IPS-15b (cell line): ENCODE results near the gene NOTCH4.
"Not testable (repeated sequence)": the region's sequence is repeated elsewhere in the genome, so short reads cannot be mapped to it uniquely, and the experiment has no call there.

Source experiments
- H3K27me3 ChIP-seq: one replicate; pipeline ENCODE4 v1.6.1; 2013; ENCODE audit warnings: low read length; ENCODE audit not compliant: control insufficient read depth, insufficient read depth
- H3K36me3 ChIP-seq: one replicate; pipeline ENCODE4 v1.6.1; 2013; ENCODE audit warnings: low read length; ENCODE audit not compliant: control insufficient read depth, insufficient read depth
- H3K4me1 ChIP-seq: one replicate; pipeline ENCODE4 v1.6.1; 2013; ENCODE audit warnings: mild to moderate bottlenecking, low read length; ENCODE audit not compliant: control insufficient read depth, insufficient read depth
- H3K4me3 ChIP-seq: one replicate; pipeline ENCODE4 v1.5.1; 2013; ENCODE audit warnings: low read depth, low read length
- H3K9ac ChIP-seq: one replicate; pipeline ENCODE4 v1.6.1; 2013; ENCODE audit warnings: low read depth, mild to moderate bottlenecking, low read length
- H3K9me3 ChIP-seq: one replicate; pipeline ENCODE4 v1.6.1; 2013; ENCODE audit warnings: mild to moderate bottlenecking, low read length; ENCODE audit not compliant: control insufficient read depth, insufficient read depth

NOTCH4 gene

DNA sequence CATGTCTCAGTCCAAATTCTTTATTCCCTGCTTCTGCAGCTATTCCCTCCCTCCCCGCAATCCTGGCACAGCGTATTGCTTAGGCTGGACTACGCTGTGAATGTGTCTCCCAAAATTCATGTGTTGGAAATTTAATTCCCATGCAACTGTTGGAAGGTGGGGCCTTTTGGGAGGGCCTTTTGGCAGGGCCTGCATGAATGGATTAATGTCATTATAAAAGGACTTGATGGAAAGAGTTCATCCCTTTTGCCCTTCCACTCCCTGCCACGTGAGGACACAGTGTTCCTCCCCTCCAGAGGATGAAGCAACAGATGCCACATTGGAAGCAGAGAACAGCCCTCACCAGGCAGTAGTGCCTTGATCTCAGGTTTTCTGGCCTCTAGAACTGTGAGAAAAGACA, 20.4 kb upstream of the NOTCH4 start:
- H3K27me3 ChIP-seq, result no peaks in the 10 kb centered on the region
- no peaks in the 10 kb centered on the region for H3K36me3 ChIP-seq
- H3K4me3 ChIP-seq, result no peak overlapping the region
- no peak overlapping the region for H3K9ac ChIP-seq
- no peaks in the 10 kb centered on the region for H3K9me3 ChIP-seq
- no peaks in the 10 kb centered on the region for H3K4me1 ChIP-seq

DNA sequence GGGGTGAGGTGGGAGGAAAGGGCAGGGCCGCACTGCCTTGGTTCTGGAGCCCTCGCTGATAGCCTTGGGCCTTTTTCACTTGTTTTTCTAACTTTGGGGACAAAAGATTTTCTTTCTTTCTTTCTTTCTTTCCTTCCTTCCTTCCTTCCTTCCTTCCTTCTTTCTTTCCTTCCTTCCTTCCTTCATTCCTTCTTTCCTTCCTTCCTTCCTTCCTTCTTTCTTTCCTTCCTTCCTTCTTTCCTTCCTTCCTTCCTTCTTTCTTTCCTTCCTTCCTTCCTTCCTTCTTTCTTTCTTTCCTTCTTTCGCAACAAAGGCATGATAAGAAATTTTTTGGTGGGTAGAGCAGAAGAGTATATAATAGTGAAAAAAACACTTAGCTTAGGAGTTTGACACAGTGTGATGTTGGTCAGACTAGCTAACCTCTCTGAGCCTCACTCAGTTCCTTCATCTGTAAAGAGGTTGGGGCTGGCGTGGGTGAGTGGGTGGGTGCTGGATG, 18.5 kb upstream of the NOTCH4 start:
- not testable (repeated sequence) for H3K9ac ChIP-seq, H3K27me3 ChIP-seq

DNA sequence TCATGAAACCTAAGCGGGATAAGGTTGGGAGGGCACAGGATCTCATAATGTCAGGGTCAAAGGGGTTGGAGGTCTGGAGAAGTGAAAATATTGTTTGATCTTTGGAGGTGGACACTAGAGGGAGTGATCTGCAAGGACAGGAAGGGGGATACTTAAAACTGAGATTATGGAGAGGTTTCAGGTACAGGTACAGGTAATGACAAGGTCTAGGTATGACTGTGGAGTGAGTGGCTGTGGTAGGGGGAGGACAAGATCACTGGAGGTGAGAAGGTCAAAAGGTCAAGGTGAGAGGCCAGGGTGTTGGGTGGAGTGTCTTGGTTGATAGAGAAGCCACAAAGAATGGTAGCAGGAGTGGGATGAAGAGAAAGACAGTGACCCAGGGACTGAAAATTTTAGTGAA, 16.8 kb upstream of the NOTCH4 start:
- Histone ChIP-seq H3K9me3 (no peaks in the 10 kb centered on the region), H3K36me3 (no peaks in the 10 kb centered on the region), H3K4me1 (no peaks in the 10 kb centered on the region), H3K4me3 (no peak overlapping the region), H3K9ac (no peak overlapping the region), H3K27me3 (no peaks in the 10 kb centered on the region)

More for the DNA sequence above, 18.5 kb upstream of the NOTCH4 start:
- not testable (repeated sequence) for H3K36me3 ChIP-seq, H3K4me1 ChIP-seq, H3K9me3 ChIP-seq, H3K4me3 ChIP-seq

DNA sequence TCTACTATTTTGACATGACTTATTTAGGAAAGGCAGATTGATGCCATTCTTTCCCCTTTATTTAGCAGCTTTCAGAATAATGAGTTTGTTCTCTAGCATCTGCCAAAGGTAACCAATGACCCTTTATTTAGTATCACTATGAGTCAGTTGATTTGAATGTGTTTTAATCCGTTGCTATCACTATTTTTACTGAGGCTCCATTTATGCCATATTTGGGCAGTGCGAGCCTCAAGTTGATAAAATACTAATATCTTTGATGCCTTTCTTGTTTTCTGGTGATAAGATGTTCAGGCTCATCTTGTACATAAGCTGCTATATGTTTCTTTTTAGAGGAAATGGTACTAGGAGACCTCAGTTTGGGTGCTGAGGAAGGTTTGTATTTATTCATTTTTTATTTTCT, 15.6 kb upstream of the NOTCH4 start:
- Histone ChIP-seq H3K36me3 (no peaks in the 10 kb centered on the region), H3K9me3 (no peaks in the 10 kb centered on the region), H3K9ac (no peak overlapping the region), H3K4me1 (no peaks in the 10 kb centered on the region), H3K4me3 (no peak overlapping the region), H3K27me3 (no peaks in the 10 kb centered on the region)

DNA sequence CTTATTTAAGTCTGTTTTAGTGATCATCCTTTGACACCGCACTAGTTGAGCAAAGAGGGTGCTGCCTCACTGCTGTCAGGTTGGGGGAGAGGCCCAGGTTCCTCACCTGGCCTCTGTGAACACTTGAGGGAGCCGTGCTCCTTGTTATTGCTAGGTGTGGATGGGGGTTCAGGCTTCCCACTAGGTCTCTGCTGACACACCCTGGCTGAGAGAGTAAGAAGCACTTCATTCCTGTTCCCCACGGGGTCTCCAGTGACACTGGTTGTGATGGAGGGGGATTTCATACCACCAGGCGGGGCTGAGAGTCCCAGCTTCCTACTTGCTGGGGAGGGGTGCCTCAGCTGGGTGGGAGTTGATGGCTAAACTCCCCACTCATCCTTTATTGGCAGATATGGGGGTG, 11.1 kb upstream of the NOTCH4 start:
- H3K9me3 ChIP-seq, result no peaks in the 10 kb centered on the region
- no peak overlapping the region for H3K9ac ChIP-seq
- H3K27me3 ChIP-seq, result no peaks in the 10 kb centered on the region
- no peaks in the 10 kb centered on the region for H3K4me1 ChIP-seq
- H3K36me3 ChIP-seq, result no peaks in the 10 kb centered on the region
- no peak overlapping the region for H3K4me3 ChIP-seq

DNA sequence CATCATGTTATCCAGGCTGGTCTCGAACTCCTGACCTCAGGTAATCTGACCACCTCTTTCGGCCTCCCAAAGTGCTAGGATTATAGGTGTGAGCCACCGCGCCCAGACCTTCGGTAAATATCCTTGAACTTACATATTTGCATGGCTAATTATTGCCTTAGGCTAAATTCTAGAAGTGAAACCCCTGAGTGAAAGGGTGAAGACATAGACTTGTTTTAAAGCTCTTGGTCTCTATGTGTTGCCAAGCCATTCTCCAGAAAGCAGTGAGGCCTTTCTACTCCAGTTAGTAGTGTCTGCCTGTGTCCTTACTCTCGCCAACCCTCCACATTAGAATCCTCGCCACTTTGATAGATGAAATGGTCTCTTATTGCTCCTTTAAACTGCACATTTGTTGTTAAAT, 2.6 kb upstream of the NOTCH4 start:
- no peak overlapping the region for H3K4me3 ChIP-seq
- no peaks in the 10 kb centered on the region for H3K9me3 ChIP-seq
- no peaks in the 10 kb centered on the region for H3K4me1 ChIP-seq
- no peaks in the 10 kb centered on the region for H3K27me3 ChIP-seq
- no peak overlapping the region for H3K9ac ChIP-seq
- H3K36me3 ChIP-seq, result no peaks in the 10 kb centered on the region

DNA sequence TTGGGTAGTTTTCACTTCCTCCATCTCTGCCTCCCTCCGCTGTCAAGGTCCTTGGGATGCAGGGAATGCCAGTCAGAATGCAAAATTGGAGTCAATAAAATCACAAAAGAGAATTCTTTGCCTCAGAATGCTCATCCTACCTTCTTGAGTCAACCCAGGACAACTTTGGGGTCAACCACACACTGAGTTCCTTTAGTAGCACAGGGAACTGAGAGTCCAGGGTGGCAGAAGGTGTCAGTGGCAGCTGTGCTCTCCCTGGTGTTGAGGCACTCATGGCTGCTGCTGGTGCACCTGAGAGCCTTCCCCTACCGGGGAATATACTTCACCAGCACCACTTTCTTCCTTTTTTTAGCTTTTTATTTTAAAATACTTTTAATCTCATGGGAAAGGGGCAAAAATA, 829 bp upstream of the NOTCH4 start:
- Histone ChIP-seq H3K27me3 (no peaks in the 10 kb centered on the region), H3K4me1 (no peaks in the 10 kb centered on the region), H3K9ac (no peak overlapping the region), H3K9me3 (no peaks in the 10 kb centered on the region), H3K36me3 (no peaks in the 10 kb centered on the region), H3K4me3 (no peak overlapping the region)

DNA sequence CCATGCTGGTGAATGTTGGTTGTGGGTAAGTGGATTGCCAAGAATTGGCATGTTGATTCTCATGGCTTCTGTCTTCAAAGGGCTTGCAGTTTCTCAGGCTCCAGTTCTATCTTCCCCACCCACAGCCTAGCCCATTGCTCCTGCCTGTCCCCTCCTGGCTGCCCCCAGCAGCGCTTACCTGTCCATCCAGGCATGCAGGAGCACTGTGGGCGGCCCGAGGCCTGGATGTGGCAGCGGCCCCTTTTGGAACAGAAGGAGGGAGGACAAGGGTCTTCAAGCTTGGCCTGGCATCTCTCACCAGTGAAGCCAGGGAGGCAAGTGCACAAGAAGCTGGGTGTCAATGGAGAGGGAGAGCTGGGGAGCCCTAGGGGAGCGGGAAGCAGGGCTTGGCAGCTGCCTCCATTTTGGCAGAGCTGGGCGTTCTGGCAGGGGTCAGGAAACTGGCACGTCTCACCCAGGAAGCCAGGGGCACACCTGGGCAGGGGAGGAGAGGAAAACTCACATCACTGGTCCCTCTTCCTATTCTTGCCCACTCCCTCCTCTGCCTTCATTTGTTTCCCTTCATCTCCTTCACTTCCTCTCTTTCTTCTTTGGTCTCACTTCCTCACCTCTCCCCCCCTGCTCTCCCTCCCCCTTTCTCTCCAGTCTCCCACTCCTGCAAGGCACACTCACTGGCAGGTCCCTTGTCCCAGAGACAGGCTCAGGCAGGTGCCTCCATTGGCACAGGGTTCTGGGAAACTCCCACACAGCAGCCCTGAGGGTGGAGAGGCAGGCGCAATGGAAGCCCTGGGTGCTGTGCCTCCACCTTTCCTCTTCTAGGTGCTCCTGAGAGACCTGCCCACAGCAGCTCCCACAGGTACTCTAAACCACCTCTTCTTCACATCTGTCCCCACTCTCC, 1.3 kb downstream of the NOTCH4 start:
- H3K4me3 ChIP-seq, result no peak overlapping the region
- H3K4me1 ChIP-seq, result no peaks in the 10 kb centered on the region
- H3K9me3 ChIP-seq, result no peaks in the 10 kb centered on the region
- no peak overlapping the region for H3K9ac ChIP-seq
- no peaks in the 10 kb centered on the region for H3K36me3 ChIP-seq
- no peaks in the 10 kb centered on the region for H3K27me3 ChIP-seq

DNA sequence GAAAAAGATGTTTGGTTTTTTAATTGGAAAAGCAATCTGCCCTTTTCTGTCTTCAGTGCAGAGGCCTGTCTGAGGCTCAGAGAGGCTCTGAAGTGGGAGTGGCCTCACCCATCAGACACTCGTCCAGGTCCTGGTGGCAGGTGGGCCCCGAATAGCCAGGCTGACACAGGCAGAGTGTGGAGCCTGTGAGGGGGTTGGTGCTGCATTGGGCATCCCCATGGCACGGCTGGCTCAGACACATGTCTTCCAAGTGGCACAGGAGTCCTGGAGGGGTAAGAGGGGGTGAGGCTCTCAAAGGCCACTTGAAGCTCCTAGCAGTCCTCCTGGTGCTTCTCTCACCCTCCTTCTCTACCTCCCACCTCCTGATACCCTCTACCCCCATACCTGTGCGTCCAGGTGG, 3.8 kb downstream of the NOTCH4 start:
- H3K4me3 ChIP-seq, result no peak overlapping the region
- H3K9ac ChIP-seq, result no peak overlapping the region
- H3K4me1 ChIP-seq, result no peaks in the 10 kb centered on the region
- H3K36me3 ChIP-seq, result no peaks in the 10 kb centered on the region
- no peaks in the 10 kb centered on the region for H3K27me3 ChIP-seq
- H3K9me3 ChIP-seq, result no peaks in the 10 kb centered on the region

DNA sequence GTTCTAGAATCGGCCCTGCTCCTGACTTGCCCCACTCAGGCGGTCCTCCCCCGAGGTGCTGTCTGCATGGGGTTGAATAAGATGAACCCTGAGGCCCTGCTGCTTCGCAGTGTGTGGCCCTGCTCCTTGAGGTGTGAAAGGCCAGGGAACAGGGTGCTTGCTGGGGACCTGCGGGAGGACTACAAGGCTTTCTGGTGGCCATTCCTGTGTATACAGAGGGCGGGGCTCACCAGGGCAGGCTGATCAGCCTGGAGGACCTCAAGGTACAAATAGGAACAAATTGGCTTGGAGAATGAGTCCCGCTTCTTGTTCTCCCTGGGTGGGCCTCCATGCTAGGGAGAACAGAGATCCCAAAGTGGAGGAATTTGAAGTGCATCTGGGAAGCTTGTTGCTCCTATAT, 5.7 kb downstream of the NOTCH4 start:
- H3K9ac ChIP-seq, result no peak overlapping the region
- H3K9me3 ChIP-seq, result no peaks in the 10 kb centered on the region
- no peak overlapping the region for H3K4me3 ChIP-seq
- no peaks in the 10 kb centered on the region for H3K4me1 ChIP-seq
- no peaks in the 10 kb centered on the region for H3K27me3 ChIP-seq
- no peaks in the 10 kb centered on the region for H3K36me3 ChIP-seq

DNA sequence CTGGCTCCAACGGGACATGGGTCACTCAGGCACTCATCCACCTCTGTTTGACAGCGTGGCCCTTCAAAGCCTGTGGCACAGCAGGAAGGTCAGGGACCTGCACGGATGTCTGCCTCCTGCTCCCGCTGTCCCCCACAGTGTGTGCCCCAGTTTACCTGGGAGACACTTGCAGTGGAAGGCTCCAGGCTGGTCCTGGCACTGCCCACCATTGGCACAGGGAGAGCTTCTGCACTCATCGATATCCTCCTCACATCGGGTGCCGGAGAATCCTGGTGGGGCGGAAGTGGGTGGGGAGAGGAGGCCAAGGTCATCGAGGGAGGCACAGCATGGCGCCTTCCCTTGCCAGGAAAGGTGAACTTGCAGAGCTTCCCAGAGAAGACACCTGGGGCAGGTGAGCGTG, 6.9 kb downstream of the NOTCH4 start:
- Histone ChIP-seq H3K4me1 (no peaks in the 10 kb centered on the region), H3K9ac (no peak overlapping the region), H3K4me3 (no peak overlapping the region), H3K36me3 (no peaks in the 10 kb centered on the region), H3K27me3 (no peaks in the 10 kb centered on the region), H3K9me3 (no peaks in the 10 kb centered on the region)

DNA sequence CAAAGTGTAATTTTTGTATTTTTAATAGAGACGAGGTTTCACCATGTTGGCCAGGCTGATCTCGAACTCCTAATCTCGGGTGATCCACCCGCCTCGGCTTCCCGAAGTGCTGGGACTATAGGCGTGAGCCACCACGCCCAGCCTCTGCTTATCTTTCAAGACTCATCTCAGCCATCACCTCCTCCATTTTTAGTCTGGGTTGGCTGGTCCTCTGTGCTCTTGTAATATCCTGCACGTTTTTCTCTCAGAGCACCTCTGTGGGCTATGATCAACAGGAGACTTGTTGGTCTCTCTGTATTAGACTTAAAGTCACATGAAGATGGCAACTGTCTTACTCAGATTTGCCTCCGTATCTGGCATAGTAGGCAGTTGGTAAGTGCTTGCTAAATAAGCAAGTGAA, 7.6 kb downstream of the NOTCH4 start:
- Histone ChIP-seq H3K9me3 (no peaks in the 10 kb centered on the region), H3K4me1 (no peaks in the 10 kb centered on the region), H3K27me3 (no peaks in the 10 kb centered on the region)

More for the DNA sequence above, 7.6 kb downstream of the NOTCH4 start:
- Histone ChIP-seq H3K36me3 (no peaks in the 10 kb centered on the region), H3K4me3 (no peak overlapping the region), H3K9ac (no peak overlapping the region)
